GM19035 (cell line): ENCODE measurements around the gene JUN.

Experiments
- ATAC-seq: cut with Tn5 transposase; IDR thresholded peaks from one replicate; pipeline ENCODE4 v1.9.1; 2021; ENCODE audit not compliant: unreplicated experiment

JUN gene

GRCh38 chr1:58764294-58764978 is 19.4 kb downstream of the JUN start:
- no peak for ATAC-seq

GRCh38 chr1:58763214-58763613 is 20.6 kb downstream of the JUN start:
- no peak for ATAC-seq

DNA sequence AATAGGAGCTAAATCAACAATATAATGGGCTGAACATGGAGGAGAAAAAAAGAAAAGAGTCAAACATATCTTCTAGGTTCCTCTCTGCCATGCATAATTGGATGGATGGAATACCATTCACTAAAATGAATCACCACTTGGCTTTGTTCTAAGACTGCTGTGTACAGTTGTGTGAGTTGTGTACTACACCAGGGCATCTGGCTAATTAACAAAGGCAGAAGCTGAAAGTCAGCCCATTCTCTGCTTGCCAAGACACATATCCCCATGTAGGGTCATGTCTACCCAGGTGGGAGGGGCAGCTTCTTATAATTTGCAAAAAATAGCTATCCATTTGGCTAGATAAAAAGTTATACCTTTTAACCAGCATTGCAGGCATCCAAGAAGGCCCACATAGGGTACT is 21.0 kb downstream of the JUN start:
- no peak for ATAC-seq

GRCh38 chr1:58755468-58755872 is 28.4 kb downstream of the JUN start:
- ATAC-seq = peak; percentile 62

- ATAC-seq = no peak
These were observed 29.0 kb downstream of the JUN start for GRCh38 chr1:58754683-58755467.

- no peak for ATAC-seq
These were observed 29.7 kb downstream of the JUN start for GRCh38 chr1:58754073-58754613.

GRCh38 chr1:58753431-58753866 is 30.4 kb downstream of the JUN start:
- ATAC-seq = no peak

- ATAC-seq = no peak
These were observed 34.2 kb downstream of the JUN start for GRCh38 chr1:58749646-58750045.

- no peak for ATAC-seq
These were observed 35.2 kb downstream of the JUN start for GRCh38 chr1:58748666-58749065.

- ATAC-seq = no peak
These were observed 37.1 kb downstream of the JUN start for GRCh38 chr1:58746757-58747156.

DNA sequence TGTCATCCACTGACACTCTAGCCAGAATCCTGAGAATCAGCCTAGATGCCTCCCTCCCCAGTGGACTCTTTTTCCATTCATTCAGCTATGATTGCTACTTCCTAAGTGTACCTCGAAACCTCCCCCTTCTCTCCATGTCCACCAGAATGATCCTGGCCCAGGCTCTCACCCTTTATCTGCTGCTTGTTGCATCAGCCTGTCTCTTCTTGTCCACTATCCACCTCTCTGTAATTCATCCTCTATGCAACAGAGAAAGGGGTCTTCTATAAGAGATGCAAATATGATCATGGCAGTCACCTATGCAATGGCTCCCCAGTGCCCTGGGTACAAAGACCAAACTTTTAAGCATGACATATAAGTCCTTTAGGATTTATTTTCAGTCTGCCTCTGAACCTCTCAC is 37.7 kb downstream of the JUN start:
- no peak for ATAC-seq

GRCh38 chr1:58745666-58746065 is 38.2 kb downstream of the JUN start:
- no peak for ATAC-seq

- ATAC-seq = no peak
These were observed 38.7 kb downstream of the JUN start for GRCh38 chr1:58745117-58745516.

DNA sequence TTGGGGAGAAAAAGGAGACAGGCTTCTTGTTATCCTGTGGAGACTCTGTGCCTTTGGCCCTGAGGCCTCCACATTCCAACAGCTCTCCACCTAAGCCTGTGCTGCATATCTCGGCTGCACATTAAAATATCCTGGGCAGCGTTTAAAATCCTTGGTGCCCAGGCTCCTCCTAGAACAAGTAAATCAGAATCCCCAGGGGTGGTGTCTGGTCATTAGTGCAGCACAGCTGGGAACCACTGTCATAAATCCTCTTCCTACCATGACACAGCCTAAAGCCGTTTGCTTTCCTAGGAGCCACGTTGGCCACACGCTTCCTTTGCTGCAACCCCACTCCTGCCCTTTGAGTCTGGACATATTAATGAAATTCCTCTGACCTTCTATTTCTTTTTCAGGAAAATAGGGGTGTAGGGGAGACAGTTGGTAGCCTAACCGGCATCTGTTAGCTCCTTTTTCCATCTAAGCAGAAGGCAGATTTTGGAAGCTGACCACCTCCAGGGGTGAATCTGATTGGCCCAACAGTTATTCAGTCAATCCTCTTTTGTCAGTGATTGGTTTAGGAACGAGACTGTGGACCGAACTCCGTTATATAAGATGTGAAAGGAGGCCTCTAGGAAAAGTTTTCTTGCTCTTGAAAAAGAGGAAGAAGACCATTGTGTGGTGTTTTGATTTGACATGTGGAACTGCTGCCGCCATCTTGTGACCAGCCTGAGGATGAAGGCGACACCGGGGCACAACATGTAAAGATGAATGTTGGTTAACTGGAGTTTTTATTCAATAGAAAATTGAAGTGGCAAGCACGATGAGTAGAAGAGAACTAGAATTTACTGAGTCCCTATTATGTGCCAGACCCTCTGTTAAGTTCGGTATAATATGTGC is 41.9 kb downstream of the JUN start:
- ATAC-seq = no peak

DNA sequence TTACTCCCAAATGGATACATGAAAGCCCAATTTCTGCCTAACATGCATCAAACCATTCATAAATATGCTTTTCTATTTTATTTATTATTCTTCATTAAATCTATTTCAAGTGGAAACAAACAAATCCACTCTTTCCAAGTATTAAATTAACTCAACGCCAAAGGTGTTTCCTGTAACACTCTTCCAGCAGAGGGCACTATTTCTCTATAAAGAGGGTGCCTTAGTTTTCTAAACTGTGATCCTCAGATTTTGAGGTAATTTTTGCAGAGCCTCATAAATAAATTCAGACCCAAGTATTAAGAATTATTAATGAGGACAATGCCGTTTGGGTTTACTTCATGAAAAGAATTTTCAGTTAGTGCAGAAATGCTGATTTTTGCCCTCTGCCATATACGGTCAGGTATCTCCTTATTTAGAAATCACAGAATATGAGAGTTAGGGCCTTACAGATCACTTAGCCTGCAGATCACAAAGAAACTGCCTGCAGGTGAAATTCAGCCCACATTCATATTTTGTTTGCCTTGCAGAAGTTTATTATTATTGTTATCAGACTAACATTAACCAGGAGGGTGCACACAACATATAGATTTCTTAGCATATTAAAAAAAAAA is 43.9 kb downstream of the JUN start:
- ATAC-seq = no peak

DNA sequence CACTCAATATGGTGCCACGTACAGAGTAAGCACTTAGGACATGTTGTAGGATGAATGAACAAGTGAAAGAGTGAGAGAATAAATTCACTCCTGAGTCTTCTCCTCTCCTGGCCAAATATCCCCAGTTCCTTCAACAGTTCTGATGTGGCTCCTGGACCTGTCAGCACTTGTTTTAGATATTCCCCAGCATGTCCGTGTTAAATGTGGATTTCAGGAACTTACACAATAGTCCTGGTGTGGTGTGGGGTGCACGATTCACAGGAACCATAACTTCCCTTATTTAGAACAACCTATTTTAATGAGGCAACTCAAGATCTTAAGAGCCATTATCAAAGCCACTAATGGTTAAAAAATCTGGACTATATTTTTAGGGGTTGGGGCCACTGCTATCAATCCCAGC is 45.0 kb downstream of the JUN start:
- ATAC-seq = no peak

DNA sequence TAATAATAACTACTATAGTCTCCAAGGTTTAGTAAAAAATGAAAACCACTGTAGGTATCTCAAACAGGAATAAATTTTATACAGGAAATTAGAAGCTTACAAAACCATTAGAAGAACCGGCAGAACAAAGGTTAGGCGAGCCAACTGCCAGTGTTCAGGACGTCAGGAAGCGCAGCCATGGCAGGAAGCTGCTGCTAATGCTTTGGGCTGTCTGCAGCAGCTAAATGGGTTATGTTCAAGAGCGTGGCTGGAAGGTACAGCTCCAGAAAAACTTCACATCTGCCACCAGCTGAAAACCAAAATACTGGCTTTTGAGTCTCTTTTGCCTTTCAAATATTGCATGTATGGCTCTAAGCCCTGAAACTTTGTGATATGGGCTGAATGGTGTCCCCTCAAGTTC is 48.3 kb downstream of the JUN start:
- no peak for ATAC-seq

DNA sequence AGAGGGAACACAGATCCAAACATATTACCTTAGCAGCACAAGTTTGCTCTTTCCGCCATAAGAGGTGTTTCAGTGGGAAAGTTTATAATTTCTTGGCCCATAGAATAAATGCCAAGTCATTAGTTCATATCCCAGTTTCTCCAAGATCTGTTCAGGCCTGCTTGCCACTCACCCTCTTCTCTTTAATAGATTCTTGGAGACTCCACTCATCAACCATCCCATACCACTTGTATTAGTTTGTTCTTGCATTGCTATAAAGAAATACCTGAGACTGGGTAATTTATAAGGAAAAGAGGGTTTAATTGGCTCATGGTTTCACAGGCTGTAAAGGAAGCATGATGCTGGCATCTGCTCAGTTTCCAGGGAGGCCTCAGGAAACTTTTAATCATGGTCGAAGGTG is 49.2 kb downstream of the JUN start:
- no peak for ATAC-seq

GRCh38 chr1:58732087-58732775 is 51.6 kb downstream of the JUN start:
- no peak for ATAC-seq
